Astrocyte of the cerebellum (primary cell): Measurements from ENCODE around the gene SBF1.
"Not testable (repeated sequence)": the region's sequence is repeated elsewhere in the genome, so short reads cannot be mapped to it uniquely, and the experiment has no call there.

Source experiments
- DNase-seq: peaks from one replicate; pipeline ENCODE4 v3.0.0-alpha.2; 2011; ENCODE audit warnings: low read depth
- H3K4me3 ChIP-seq: 2 replicates; pipeline ENCODE4 v1.5.1; 2011; ENCODE audit warnings: mild to moderate bottlenecking, low read depth, low read length, moderate library complexity
- in situ Hi-C: cut with HindIII; loops from 2 replicates; pipeline ENCODE4 v1.10.0; 2017; ENCODE audit warnings: low sequenced_read_pairs
- TF ChIP-seq, protein P1 (sequence below): IDR thresholded peaks from 2 replicates; pipeline ENCODE4 v1.5.1; 2012; ENCODE audit warnings: low read length, low read depth, moderate library complexity, mild to moderate bottlenecking; ENCODE audit errors: missing control alignments

Gene SBF1

DNA sequence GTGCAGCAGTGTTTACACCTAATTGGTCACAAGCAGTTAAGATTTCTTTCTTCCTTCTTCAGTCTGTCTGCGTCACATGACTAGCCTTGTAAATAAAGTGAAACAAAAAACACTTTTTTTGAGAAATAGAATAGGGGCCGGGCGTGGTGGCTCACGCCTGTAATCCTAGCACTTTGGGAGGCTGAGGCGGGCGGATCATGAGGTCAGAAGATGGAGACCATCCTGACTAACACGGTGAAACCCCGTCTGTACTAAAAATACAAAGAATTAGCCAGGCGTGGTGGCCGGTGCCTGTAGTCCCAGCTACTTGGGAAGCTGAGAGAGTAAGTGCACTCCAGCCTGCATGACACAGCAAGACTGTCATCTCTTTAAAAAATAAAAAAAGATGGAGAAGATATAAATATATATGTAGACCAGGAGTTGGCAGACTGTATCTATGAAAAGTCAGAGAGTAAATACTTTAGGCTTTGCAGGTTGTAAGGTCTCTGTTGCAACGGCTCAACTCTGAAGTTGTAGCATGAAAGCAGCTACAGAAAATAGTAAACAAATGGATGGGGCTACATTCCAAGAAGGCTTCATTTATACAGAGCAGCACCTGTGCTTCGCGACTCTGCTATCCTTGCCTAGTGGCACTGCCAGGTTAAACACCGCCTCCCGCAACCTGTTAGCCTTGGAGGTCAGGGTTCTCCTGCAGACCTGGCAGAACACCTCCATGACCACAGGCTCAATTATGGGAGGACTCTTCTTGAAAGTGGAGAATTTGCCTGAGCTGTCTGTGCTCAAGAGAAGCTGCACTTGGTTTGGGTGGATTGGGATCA is 75.8 kb downstream of the SBF1 start:
- in situ Hi-C loops, result no loop called here
- no peak for DNase-seq
- H3K4me3 ChIP-seq, result no peak overlapping the region
- TF ChIP-seq, protein P1, sequence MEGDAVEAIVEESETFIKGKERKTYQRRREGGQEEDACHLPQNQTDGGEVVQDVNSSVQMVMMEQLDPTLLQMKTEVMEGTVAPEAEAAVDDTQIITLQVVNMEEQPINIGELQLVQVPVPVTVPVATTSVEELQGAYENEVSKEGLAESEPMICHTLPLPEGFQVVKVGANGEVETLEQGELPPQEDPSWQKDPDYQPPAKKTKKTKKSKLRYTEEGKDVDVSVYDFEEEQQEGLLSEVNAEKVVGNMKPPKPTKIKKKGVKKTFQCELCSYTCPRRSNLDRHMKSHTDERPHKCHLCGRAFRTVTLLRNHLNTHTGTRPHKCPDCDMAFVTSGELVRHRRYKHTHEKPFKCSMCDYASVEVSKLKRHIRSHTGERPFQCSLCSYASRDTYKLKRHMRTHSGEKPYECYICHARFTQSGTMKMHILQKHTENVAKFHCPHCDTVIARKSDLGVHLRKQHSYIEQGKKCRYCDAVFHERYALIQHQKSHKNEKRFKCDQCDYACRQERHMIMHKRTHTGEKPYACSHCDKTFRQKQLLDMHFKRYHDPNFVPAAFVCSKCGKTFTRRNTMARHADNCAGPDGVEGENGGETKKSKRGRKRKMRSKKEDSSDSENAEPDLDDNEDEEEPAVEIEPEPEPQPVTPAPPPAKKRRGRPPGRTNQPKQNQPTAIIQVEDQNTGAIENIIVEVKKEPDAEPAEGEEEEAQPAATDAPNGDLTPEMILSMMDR, result no peak

DNA sequence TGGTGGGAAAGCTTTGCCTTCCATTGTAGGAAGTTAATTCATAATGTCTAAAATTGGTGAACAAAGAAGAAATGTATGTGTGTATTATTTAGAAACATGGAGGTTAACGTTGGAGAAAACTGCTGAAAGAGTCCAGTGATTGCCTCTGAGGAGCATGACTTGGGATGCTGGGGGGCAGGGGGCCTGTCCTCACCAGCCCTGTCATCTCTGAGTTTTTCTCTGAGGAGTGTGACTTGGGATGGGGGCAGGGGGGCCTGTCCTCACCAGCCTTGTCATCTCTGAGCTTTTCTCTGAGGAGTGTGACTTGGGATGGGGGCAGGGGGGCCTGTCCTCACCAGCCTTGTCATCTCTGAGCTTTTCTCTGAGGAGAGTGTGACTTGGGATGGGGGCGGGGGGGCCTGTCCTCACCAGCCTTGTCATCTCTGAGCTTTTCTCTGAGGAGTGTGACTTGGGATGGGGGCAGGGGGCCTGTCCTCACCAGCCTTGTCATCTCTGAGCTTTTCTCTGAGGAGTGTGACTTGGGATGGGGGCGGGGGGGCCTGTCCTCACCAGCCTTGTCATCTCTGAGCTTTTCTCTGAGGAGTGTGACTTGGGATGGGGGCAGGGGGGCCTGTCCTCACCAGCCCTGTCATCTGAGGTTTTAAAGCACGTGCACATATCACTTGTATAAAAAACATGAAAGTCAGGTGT is 77.3 kb downstream of the SBF1 start:
- in situ Hi-C loops, H3K4me3 ChIP-seq, DNase-seq: not testable (repeated sequence)

DNA sequence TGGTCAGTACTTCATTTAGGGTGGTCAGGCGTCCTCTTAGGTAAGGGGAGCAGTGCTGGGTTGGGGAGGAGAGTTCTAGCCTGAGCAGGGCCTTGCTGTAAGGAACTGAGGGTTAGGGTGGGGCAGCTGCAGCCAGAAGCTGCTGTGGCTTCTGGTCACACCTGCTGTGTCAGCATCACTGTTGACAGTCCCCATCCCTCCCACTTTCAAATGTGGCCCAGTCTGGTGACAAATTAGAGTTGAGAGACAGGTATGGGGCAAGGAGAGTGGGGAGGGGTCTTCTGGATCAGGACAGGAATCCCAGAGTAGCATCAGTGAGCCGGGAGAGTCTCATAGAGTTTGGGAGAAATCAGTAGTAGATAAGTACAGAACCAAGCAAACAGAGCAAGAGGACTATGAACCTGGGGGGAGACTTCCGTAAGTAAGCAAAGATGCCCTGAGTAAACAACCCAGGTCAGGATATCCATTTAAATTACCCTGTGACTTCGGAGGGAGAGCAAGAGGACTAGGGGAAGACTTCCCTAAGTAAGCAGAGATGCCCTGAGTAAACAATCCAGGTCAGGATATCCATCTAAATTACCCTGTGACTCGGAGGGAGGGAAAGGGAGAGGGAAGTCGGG is 78.0 kb downstream of the SBF1 start:
- H3K4me3 ChIP-seq, result no peak overlapping the region
- no peak for DNase-seq
- in situ Hi-C loops, result no loop called here
- TF ChIP-seq, protein P1, result no peak
